ENCODE data around the gene CDYL2. TPM values are rescaled to one million over a fixed set of nuclear protein-coding genes. Genes with fewer than 3 reads are reported as not detected.

CDYL2 gene
- total RNA-seq, 2 experiments from 2014 or later: 0.98 to 2.5 TPM

DNA sequence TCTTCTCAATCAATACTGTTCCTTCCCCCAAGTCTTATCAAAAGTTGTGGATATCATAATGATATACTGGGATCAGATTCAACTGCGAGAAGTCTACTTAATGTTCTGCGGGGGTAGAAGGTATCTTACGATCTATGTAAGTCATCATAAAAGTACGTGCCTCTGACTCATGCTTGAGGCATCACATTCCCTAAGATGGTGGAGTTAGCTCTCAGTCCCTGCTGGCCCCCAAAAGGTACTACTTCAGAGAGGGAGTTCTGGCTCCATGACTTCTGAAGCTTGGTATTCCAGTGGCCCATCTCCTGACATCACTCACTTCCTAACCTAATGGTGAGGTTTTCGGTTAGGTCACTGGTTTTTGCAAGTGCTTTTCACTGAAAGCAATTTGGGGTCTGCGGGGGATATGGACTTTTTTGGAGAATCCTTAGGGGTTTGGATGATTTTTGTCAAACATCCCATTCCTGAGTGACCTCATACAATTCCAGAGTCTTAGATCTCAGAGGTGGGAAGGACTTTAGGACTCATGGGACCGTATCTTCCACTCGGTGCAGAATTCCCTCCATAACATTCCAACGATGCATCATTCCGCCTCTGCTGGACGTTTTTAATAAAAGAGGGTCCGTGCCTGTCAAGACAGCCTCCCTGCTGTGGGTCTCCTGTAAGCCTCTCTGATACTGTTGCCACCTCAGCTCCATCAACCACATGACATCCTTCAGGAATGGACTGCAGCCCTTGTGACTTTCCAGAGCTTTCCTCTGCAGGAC, 189.3 kb downstream of the CDYL2 start:
- no peaks in the 10 kb centered on the region for H4K20me1 ChIP-seq (ENCODE audit: insufficient read depth, low read length)
- no peaks in the 10 kb centered on the region for H3K36me3 ChIP-seq (ENCODE audit: insufficient read depth, low read length)
- intact Hi-C loops (cut with micrococcal nuclease; ENCODE audit: unreplicated experiment): no loop called here
- no peak for DNase-seq (ENCODE audit: low spot score)
- no peak overlapping the region for H3K27ac ChIP-seq (ENCODE audit: low read depth, low read length, poor library complexity, severe bottlenecking)
- H3K4me3 ChIP-seq (ENCODE audit: low read depth, low read length, poor library complexity, severe bottlenecking): no peak overlapping the region
- no peak overlapping the region for H2AFZ ChIP-seq (ENCODE audit: low read length)
- H3K4me1 ChIP-seq (ENCODE audit: insufficient read depth, low read length, poor library complexity, severe bottlenecking): no peaks in the 10 kb centered on the region
- H3K79me2 ChIP-seq (ENCODE audit: insufficient read depth, low read depth, low read length): no peaks in the 10 kb centered on the region
- TF ChIP-seq EZH2phosphoT487 (IDR thresholded peaks at IDR 0.05; ENCODE audit: borderline replicate concordance, low read depth, low read length): no peak
- TF ChIP-seq, protein P1, sequence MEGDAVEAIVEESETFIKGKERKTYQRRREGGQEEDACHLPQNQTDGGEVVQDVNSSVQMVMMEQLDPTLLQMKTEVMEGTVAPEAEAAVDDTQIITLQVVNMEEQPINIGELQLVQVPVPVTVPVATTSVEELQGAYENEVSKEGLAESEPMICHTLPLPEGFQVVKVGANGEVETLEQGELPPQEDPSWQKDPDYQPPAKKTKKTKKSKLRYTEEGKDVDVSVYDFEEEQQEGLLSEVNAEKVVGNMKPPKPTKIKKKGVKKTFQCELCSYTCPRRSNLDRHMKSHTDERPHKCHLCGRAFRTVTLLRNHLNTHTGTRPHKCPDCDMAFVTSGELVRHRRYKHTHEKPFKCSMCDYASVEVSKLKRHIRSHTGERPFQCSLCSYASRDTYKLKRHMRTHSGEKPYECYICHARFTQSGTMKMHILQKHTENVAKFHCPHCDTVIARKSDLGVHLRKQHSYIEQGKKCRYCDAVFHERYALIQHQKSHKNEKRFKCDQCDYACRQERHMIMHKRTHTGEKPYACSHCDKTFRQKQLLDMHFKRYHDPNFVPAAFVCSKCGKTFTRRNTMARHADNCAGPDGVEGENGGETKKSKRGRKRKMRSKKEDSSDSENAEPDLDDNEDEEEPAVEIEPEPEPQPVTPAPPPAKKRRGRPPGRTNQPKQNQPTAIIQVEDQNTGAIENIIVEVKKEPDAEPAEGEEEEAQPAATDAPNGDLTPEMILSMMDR (conservative IDR thresholded peaks at IDR 0.05; ENCODE audit: low read length): no peak
- H3K9me2 ChIP-seq (ENCODE audit: insufficient read depth, low read length): no peaks in the 10 kb centered on the region
- H3K4me2 ChIP-seq (ENCODE audit: low read length): no peak overlapping the region
- ChIA-PET POLR2A (interaction anchor here (0.6 kb wide), 2 partner anchors 987 to 1977 kb away, joined by 3 read pairs; no protein-coding TSS in a partner anchor), CTCF (ENCODE audit: unreplicated experiment) (no interaction called here)
- no peaks in the 10 kb centered on the region for H3K9me3 ChIP-seq (ENCODE audit: low read length)
- no TSS peak for BruUV-seq (replicated peaks)

DNA sequence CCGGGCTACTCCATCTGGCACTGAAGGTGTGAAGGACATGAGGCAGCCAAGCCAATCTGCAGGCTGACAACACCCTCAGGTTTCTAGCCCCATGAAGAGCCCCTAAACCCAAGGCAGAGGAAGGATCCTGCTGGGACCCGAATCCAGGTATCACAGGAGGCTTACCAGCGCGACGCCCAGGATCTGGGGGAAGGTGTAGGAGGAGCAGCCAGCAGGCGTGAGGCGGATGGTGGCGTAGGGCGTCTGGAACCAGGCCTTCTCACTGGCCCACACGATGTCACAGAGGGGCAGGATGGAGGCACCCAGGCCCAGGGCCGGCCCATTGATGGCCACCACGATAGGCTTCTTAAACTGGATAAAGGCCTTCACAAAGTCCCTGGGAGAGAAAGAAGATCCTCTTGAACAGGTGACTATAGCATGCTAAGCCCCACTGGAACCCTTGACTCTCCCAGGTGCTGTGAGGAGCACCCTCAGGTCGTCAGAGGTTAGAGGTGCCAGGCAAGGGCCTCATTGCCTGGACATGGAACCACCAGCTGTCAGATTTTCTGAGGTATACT, 191.9 kb downstream of the CDYL2 start:
- Histone ChIP-seq H3K27ac (ENCODE audit: low read depth, low read length, poor library complexity, severe bottlenecking) (no peak overlapping the region), H3K9me3 (ENCODE audit: low read length) (no peaks in the 10 kb centered on the region), H3K4me3 (ENCODE audit: low read depth, low read length, poor library complexity, severe bottlenecking) (no peak overlapping the region), H3K4me2 (ENCODE audit: low read length) (no peak overlapping the region), H3K9me2 (ENCODE audit: insufficient read depth, low read length) (no peaks in the 10 kb centered on the region), H3K4me1 (ENCODE audit: insufficient read depth, low read length, poor library complexity, severe bottlenecking) (no peaks in the 10 kb centered on the region), H4K20me1 (ENCODE audit: insufficient read depth, low read length) (no peaks in the 10 kb centered on the region), H3K79me2 (ENCODE audit: insufficient read depth, low read depth, low read length) (no peaks in the 10 kb centered on the region), H2AFZ (ENCODE audit: low read length) (no peak overlapping the region), H3K36me3 (ENCODE audit: insufficient read depth, low read length) (no peaks in the 10 kb centered on the region)
- DNase-seq (ENCODE audit: low spot score): no peak
- BruUV-seq (replicated peaks): no TSS peak
- CTCF ChIA-PET (ENCODE audit: unreplicated experiment): no interaction called here
- intact Hi-C loops (cut with micrococcal nuclease; ENCODE audit: unreplicated experiment): no loop called here
- no peak for TF ChIP-seq EZH2phosphoT487 (IDR thresholded peaks at IDR 0.05; ENCODE audit: borderline replicate concordance, low read depth, low read length)
- TF ChIP-seq, protein P1 (conservative IDR thresholded peaks at IDR 0.05; ENCODE audit: low read length): no peak
- POLR2A ChIA-PET: no interaction called here

DNA sequence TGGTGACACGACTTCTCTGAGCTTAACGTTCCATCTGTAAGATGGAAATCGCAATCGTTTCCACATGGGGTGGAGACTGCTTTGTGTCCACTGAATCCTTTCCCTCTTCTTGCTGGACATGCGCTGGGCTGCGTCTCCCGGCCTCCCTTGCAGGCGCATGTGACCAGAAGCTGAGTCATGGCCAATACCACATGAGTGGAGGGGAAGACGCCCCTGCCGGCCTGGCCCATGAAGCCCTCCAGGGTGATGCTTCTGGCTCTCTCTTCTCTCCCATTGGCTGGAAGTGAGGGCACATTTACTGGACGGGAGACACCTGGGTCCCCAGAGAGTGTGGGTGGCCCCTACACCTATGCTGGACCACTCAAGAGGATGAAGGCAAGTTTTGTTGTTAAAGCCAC, 192.5 kb downstream of the CDYL2 start:
- intact Hi-C loops (cut with micrococcal nuclease; ENCODE audit: unreplicated experiment): no loop called here
- no peak overlapping the region for H3K4me2 ChIP-seq (ENCODE audit: low read length)
- TF ChIP-seq EZH2phosphoT487 (IDR thresholded peaks at IDR 0.05; ENCODE audit: borderline replicate concordance, low read depth, low read length): no peak
- ChIA-PET CTCF (ENCODE audit: unreplicated experiment) (no interaction called here), POLR2A (no interaction called here)
- no peak for DNase-seq (ENCODE audit: low spot score)
- no peaks in the 10 kb centered on the region for H3K79me2 ChIP-seq (ENCODE audit: insufficient read depth, low read depth, low read length)
- H3K27ac ChIP-seq (ENCODE audit: low read depth, low read length, poor library complexity, severe bottlenecking): no peak overlapping the region
- H4K20me1 ChIP-seq (ENCODE audit: insufficient read depth, low read length): no peaks in the 10 kb centered on the region
- no peak overlapping the region for H2AFZ ChIP-seq (ENCODE audit: low read length)
- no peaks in the 10 kb centered on the region for H3K4me1 ChIP-seq (ENCODE audit: insufficient read depth, low read length, poor library complexity, severe bottlenecking)
- no TSS peak for BruUV-seq (replicated peaks)
- no peaks in the 10 kb centered on the region for H3K36me3 ChIP-seq (ENCODE audit: insufficient read depth, low read length)
- no peak overlapping the region for H3K4me3 ChIP-seq (ENCODE audit: low read depth, low read length, poor library complexity, severe bottlenecking)
- H3K9me3 ChIP-seq (ENCODE audit: low read length): no peaks in the 10 kb centered on the region
- no peaks in the 10 kb centered on the region for H3K9me2 ChIP-seq (ENCODE audit: insufficient read depth, low read length)
